Mesendoderm (in vitro differentiated cells): ENCODE data around the gene TMEM145.

Experiments used
- DNase-seq: peaks from one replicate; pipeline ENCODE4 v3.0.0; 2013
- H2AK5ac ChIP-seq: 2 replicates; pipeline ENCODE4 v1.6.1; 2013; ENCODE audit warnings: low read length, inconsistent platforms
- H2BK120ac ChIP-seq: 2 replicates; pipeline ENCODE4 v1.6.1; 2013; ENCODE audit warnings: low read depth, mild to moderate bottlenecking, low read length, moderate library complexity, mixed read lengths
- H2BK15ac ChIP-seq: replicated peaks from 2 replicates; pipeline ENCODE4 v1.6.1; 2013; ENCODE audit warnings: low read depth, mild to moderate bottlenecking, moderate library complexity
- H2BK5ac ChIP-seq: 2 replicates; pipeline ENCODE4 v1.6.1; 2013; ENCODE audit warnings: low read length, inconsistent platforms
- H3K18ac ChIP-seq: 2 replicates; pipeline ENCODE4 v1.6.1; 2013; ENCODE audit warnings: mild to moderate bottlenecking, low read length, mixed read lengths
- H3K23ac ChIP-seq: one replicate; pipeline ENCODE4 v1.6.1; 2013; ENCODE audit warnings: low read length
- H3K27ac ChIP-seq: 2 replicates; pipeline ENCODE4 v1.5.1; 2013; ENCODE audit warnings: low read depth, mild to moderate bottlenecking, inconsistent platforms, low read length, moderate library complexity
- H3K27me3 ChIP-seq: 2 replicates; pipeline ENCODE4 v1.6.1; 2013; ENCODE audit warnings: low read length, control low read depth, mild to moderate bottlenecking, inconsistent platforms; ENCODE audit not compliant: insufficient read depth, poor library complexity
- H3K36me3 ChIP-seq: 2 replicates; pipeline ENCODE4 v1.6.1; 2013; ENCODE audit warnings: low read length, inconsistent platforms; ENCODE audit not compliant: control insufficient read depth, insufficient read depth
- H3K4ac ChIP-seq: one replicate; pipeline ENCODE4 v1.6.1; 2013; ENCODE audit warnings: low read depth, mild to moderate bottlenecking, low read length, moderate library complexity
- H3K4me1 ChIP-seq: 2 replicates; pipeline ENCODE4 v1.6.1; 2013; ENCODE audit warnings: low read depth, low read length, inconsistent platforms; ENCODE audit not compliant: control insufficient read depth
- H3K4me2 ChIP-seq: 2 replicates; pipeline ENCODE4 v1.6.1; 2013; ENCODE audit warnings: low read length
- H3K4me3 ChIP-seq: 2 replicates; pipeline ENCODE4 v1.5.1; 2013; ENCODE audit warnings: mild to moderate bottlenecking, low read length
- H3K56ac ChIP-seq: one replicate; pipeline ENCODE4 v1.6.1; 2013; ENCODE audit warnings: low read length
- H3K79me1 ChIP-seq: 2 replicates; pipeline ENCODE4 v1.6.1; 2013; ENCODE audit warnings: low read length, inconsistent platforms
- H3K79me2 ChIP-seq: 2 replicates; pipeline ENCODE4 v1.6.1; 2013; ENCODE audit warnings: mild to moderate bottlenecking, low read length; ENCODE audit not compliant: control insufficient read depth, insufficient read depth
- H3K9ac ChIP-seq: 2 replicates; pipeline ENCODE4 v1.6.1; 2013; ENCODE audit warnings: low read length, inconsistent platforms
- H4K5ac ChIP-seq: one replicate; pipeline ENCODE4 v1.6.1; 2013; ENCODE audit warnings: low read length
- H4K8ac ChIP-seq: one replicate; pipeline ENCODE4 v1.6.1; 2013; ENCODE audit warnings: low read depth, mild to moderate bottlenecking, control low read depth, low read length, moderate library complexity
- WGBS: extraction: QIAGEN DNeasy Blood & Tissue Kit; methylation state at CpG from one replicate; pipeline ENCODE4 v1.1.7; 2013; ENCODE audit warnings: low lambda C conversion rate, missing lambda C conversion rate; ENCODE audit not compliant: insufficient coverage; ENCODE audit errors: extremely low coverage; 5-methylcytosine and 5-hydroxymethylcytosine counted together

Gene TMEM145

GRCh38 chr19:42268704-42269477 is 44.2 kb upstream of the TMEM145 start, which contains the start of gene CIC:
Gene CIC (plus strand): TSS chr19:42269252. CDS start chr19:42271784, 2,532 bp downstream.
- Histone ChIP-seq H3K27me3 (no peaks in the 10 kb centered on the region), H4K8ac (no peak within 1 kb of the TSS), H3K79me1 (peaks cover 7% of the 10 kb centered on the region), H2BK15ac (no peak within 1 kb of the TSS), H3K56ac (peak within 1 kb of the TSS; percentile 94), H3K4me3 (peak within 1 kb of the TSS; percentile 71), H3K36me3 (no peaks in the 10 kb centered on the region), H3K4me2 (peak within 1 kb of the TSS; percentile 20), H2BK5ac (peak within 1 kb of the TSS; percentile 65), H3K4me1 (peaks cover 2% of the 10 kb centered on the region), H4K5ac (no peak within 1 kb of the TSS), H3K23ac (no peak within 1 kb of the TSS), H2AK5ac (no peak within 1 kb of the TSS), H3K4ac (peak within 1 kb of the TSS; percentile 96), H2BK120ac (no peak within 1 kb of the TSS), H3K18ac (peak within 1 kb of the TSS; percentile 75), H3K79me2 (no peaks in the 10 kb centered on the region), H3K9ac (peak within 1 kb of the TSS; percentile 77), H3K27ac (peak within 1 kb of the TSS; percentile 41)
- no CpG with 5 or more reads among the region's 52 CpGs for WGBS
- DNase-seq, result peak; percentile 100

DNA sequence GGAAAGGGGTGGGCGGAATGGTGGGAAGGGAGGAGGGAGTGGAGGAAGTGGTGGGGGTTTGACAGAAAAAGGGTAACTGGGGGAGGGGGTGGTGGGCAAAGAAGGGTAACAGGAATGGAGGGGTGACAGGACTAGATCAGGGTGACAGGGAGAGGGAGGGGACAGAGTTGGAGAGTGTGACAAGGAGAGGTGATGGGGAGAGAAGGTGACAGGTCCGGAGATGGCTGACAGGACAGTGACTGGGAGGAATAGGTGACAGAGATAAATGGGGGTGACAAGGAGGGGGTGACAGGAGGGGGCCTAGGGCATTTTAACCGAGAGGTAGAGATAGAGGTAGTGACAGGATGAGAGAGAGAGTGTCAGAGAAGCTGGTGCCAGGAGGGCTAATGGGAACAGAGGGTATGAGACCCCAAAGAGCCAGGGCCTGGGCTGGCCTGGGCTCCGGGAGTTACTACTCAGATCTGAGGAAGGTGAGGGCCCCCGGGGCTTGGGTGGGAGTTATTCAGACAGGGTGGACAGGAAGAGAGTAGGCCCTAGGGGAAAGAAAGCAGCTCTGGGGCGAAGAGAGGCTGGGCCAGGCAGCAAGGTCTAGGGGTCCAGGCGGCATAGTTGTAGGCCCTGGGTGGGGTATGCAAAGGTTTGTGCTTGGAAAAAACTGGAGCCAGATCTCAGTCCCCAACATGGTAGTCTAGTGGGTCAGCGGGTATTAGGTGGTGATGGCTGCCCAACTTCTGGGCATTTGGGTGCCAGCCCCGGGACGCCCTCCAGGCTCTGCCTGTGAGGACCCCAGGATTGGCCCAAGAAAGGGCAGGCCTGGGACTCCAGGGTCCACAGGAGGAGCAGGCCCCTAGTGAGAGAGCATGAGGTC is 43.4 kb upstream of the TMEM145 start:
- Histone ChIP-seq H2BK15ac (no peak overlapping the region), H3K18ac (peak overlapping the region; percentile 40), H3K27me3 (no peaks in the 10 kb centered on the region), H3K9ac (peak overlapping the region; percentile 51), H2BK120ac (no peak overlapping the region), H4K8ac (no peak overlapping the region), H3K4me1 (peaks cover 2% of the 10 kb centered on the region), H3K4me3 (peak overlapping the region; percentile 9), H2BK5ac (no peak overlapping the region), H2AK5ac (no peak overlapping the region), H3K79me1 (peaks cover 7% of the 10 kb centered on the region), H3K4ac (no peak overlapping the region), H3K36me3 (peaks cover 1% of the 10 kb centered on the region), H3K23ac (no peak overlapping the region), H3K79me2 (no peaks in the 10 kb centered on the region), H4K5ac (no peak overlapping the region), H3K4me2 (peak overlapping the region; percentile 8), H3K56ac (peak overlapping the region; percentile 76), H3K27ac (no peak overlapping the region)
- no peak for DNase-seq
- WGBS, result no CpG with 5 or more reads among the region's 10 CpGs

DNA sequence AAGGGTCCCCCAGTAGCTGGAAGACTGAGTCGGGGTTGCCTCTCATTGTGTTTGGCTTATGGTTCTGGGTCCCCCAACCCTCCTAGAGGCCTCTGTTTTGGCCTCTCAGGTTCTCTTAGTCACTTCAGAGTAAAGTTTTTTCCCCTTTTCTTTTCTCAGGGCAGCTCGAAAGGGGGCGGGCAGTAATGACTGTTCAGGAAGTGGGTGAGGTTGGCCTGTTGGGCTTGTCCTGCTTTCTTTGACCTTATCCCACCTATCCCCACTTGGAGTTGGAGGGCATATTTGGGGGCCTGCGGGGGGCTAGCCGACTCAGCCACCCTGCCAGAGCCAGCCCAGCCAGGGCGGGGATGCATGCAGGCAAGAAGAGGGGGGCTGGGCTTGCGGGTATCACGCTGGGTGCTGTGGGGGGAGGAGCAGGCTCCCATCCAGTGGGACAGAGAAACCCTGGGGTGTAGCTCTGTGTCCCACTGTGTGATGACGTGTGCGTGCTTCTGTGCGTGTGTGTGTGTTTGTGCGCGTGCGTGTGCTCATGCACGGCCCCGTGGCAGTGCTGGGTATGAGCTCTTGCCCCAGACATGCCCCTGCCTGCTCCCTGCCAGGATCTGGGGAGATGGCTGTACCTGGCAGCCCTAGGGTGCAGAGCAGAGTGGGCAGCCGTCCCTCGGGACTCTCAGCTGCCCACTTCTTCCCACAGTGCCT is 42.6 kb upstream of the TMEM145 start:
- Histone ChIP-seq H2BK120ac (no peak overlapping the region), H2BK15ac (no peak overlapping the region), H3K23ac (no peak overlapping the region), H3K27ac (no peak overlapping the region), H2AK5ac (no peak overlapping the region), H3K18ac (no peak overlapping the region), H3K4me2 (no peak overlapping the region), H3K4me1 (peaks cover 2% of the 10 kb centered on the region), H3K9ac (peak overlapping the region; percentile 36), H2BK5ac (no peak overlapping the region), H4K8ac (no peak overlapping the region), H3K79me1 (peaks cover 7% of the 10 kb centered on the region), H3K4ac (no peak overlapping the region), H3K36me3 (peaks cover 2% of the 10 kb centered on the region), H3K79me2 (no peaks in the 10 kb centered on the region), H3K56ac (peak overlapping the region; percentile 76), H3K27me3 (no peaks in the 10 kb centered on the region), H4K5ac (no peak overlapping the region), H3K4me3 (no peak overlapping the region)
- DNase-seq, result no peak
- WGBS, result no CpG with 5 or more reads among the region's 18 CpGs

DNA sequence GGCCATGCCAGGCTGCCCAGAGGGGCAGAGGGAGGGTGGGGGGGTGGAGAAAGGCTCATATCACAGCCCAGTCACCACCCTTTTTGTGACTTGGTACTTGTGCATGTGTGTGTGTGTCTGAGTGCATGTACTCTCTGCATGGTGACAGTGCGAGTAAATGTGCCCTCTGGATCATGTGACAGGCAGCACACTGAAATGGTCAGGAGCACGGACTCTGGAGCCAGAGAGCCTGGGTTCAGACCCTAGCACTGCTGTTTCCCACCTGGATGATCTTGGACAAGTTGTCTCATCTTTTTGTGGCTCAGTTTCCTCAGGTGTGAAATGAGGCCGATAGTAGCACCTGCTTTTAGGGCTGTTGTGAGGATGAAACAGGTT is 42.1 kb upstream of the TMEM145 start:
- Histone ChIP-seq H3K27me3 (no peaks in the 10 kb centered on the region), H3K4ac (no peak overlapping the region), H3K9ac (no peak overlapping the region), H3K36me3 (peaks cover 2% of the 10 kb centered on the region), H3K4me3 (no peak overlapping the region), H4K5ac (no peak overlapping the region), H2BK5ac (no peak overlapping the region), H3K79me2 (no peaks in the 10 kb centered on the region), H2BK120ac (no peak overlapping the region), H3K23ac (no peak overlapping the region), H2BK15ac (no peak overlapping the region), H3K56ac (no peak overlapping the region), H4K8ac (no peak overlapping the region), H3K4me1 (peaks cover 2% of the 10 kb centered on the region), H3K79me1 (peaks cover 7% of the 10 kb centered on the region), H2AK5ac (no peak overlapping the region), H3K27ac (no peak overlapping the region), H3K4me2 (no peak overlapping the region), H3K18ac (no peak overlapping the region)
- WGBS, result no CpG with 5 or more reads among the region's 3 CpGs
- DNase-seq, result no peak

GRCh38 chr19:42271861-42272534 is 41.1 kb upstream of the TMEM145 start:
- Histone ChIP-seq H2AK5ac (no peak overlapping the region), H3K4ac (no peak overlapping the region), H3K27me3 (no peaks in the 10 kb centered on the region), H4K5ac (no peak overlapping the region), H3K9ac (no peak overlapping the region), H3K27ac (no peak overlapping the region), H3K56ac (no peak overlapping the region), H3K23ac (no peak overlapping the region), H2BK120ac (no peak overlapping the region), H3K4me1 (peaks cover 2% of the 10 kb centered on the region), H3K4me3 (no peak overlapping the region), H3K79me1 (peaks cover 7% of the 10 kb centered on the region), H2BK15ac (no peak overlapping the region), H3K18ac (no peak overlapping the region), H3K79me2 (no peaks in the 10 kb centered on the region), H4K8ac (no peak overlapping the region), H2BK5ac (no peak overlapping the region), H3K36me3 (peaks cover 2% of the 10 kb centered on the region), H3K4me2 (no peak overlapping the region)
- DNase-seq, result no peak
- WGBS, result no CpG with 5 or more reads among the region's 35 CpGs
